Measurements from ENCODE around the gene HIVEP2.

Gene HIVEP2

DNA sequence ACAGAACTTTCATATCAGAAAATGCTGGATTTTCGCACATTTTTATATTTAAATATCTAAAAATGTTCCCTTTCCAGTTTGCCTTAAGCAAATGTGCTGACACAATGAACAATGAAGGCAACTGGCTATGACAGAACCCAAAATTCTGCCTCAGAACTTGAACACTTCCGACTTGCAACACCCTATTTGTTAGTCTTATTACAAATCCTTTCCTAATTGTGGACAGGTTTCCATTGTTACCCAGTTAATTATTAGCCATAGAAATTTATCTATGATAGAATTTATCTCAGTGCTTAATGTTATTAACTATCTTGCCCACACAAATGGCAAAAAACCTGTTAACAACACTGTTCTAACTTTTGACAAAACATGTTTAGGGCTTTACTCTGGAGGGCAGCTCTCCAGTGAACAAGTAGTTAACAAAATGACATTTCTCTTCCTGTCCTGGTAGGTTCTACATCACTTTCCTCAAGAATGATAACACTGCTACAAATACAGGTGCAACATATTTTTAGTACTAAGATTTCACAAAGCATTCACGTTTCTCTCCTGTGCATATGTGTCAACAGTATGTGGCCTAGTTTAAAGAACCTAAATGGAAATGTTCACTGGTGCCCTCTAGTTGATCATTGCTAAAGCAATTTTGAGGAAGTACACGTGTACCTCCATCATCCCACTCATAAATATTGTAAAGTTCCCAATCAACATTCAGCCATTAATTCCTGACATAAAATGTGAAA lies 58.4 kb downstream of the HIVEP2 start:
- no peak for DNase-seq

DNA sequence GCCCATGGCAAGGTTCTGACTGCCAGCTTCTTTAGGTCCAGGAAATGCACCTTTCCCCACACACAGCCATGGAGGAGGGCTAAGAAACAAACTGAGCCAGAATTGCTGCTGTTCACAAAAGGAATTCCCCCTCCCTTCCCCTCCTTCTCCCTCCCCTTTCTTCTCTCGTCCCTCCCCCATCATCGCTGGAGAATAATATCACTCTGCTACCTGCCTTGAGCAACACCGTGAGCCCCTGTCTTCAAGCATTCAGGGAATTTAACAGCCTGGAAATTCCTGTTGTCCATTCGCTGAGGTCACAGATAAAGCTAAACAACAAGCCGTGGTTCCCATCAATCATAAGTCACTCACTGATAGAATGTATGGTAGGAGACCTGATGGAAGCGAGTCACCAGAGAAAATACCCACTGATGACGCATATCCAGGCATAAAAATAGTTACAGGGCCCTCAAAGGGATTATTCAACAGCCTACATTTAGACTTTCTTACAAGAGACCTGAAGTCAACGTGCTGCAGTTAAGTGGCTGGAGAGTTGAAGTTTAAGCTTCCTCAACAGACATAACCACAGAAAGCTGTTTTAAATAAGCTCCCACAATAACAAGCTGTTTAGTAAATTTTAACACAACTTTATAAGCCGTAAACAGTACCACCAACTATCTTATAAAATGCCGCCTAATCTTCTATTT lies 59.7 kb downstream of the HIVEP2 start:
- DNase-seq, result no peak

DNA sequence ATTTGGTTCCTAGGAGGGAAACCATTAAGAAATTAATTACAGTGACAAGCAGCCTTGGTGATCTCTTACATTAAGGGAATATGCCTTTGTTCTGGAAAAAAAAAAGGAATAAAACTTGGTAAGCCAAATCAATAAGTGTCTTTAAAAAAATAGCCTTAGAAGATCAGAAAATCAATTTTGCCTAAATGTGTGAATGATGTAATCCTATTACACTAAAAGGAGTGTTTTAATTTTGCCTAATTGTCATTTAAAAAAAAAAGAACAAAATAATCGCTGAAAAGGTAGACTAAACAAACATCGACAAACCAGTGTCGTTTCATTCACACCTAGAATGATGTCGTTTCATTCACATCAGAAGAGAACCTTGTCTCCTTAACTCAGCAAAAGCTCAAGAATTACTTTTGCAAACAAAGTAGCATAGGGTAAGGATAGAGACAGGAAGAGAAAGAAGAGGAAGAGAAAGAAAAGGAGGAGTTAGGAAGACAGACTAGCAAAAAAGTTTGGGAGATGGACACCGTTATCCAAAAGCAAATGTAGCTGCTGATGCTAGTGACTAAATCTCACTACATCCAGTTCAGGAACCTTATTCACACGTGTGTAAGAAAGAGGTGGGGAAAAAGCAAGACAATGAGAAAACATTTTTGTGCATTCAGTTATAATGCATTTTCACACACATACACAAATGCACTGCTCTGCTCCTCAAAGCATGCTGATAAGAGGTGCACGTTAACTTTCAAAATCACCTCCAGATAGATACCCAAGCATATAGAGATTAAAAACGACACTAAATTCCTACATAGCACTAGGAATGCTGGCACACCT lies 60.6 kb downstream of the HIVEP2 start:
- DNase-seq, result no peak

DNA sequence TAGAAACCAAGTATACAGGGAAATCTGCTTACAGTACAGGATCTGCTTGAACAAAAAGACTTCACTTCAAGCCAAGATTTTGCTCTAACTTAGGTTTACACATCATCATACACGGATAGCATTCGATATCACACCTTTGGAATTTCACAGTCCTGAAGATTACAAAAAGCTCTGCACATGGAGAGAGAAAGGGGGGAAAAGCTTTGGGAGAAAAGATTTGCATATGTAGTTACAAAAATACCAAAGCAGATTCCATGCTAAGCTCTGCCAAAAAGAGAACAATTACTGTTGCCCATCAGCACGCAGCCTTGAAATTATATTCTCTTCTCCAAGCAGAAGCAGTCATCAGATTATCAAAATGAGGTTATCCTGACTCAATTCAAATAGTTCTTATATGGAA lies 62.0 kb downstream of the HIVEP2 start:
- no peak for DNase-seq

DNA sequence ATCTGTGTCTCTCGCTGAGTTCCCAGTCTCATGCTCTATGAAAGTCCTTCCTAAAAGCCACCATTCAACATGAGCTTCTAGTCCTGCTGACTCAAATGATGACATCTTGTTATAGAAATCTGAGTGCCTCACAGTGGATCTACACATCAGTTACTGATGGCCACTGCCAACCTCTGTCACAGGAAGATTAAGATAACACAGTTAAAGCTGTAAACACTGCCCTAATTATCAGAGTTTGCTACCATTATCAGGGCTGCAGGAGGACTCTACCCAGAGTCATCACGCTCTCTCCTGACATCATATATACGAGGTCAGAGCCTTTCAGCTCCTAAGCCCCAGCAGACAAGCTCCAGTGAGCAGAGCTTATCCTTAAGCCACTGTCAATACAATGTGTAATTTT lies 63.2 kb downstream of the HIVEP2 start:
- DNase-seq, result no peak

DNA sequence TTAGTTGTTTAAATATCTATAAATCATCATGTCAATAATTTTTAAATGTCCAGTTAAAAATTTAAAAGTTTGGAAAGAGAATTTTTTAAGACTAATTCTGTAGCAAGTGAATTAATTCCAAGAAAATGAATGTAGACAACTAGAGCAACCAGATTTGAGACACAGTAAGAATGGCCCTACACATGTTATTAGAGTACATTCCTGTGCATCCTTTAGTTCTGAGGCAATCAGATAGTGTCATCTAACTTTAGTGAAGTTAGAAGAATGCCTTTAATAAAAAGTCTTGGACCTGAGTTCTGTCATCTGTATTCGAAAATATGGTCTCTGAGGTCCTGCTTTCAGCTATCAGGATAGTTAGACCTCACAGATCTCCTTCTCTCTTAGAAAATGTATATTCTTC lies 63.7 kb downstream of the HIVEP2 start:
- no peak for DNase-seq

DNA sequence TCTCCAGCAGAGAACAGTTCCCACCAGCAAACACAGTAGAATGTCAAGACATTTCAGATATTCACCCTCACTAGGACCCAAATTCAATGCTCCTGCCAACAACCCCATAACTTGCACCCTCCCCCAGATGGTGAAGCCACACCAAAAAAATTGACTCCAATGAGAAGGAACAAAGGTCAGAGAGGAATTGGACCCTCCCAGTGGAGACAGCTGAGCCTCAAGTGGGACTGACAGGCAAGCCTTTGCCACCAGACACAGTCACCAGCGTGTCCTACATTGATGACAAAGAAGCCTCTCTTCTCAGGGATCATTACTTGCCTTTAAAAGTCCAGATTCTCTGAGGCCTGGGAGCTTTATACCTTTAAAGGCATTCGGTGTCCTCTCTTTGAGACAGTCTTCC lies 64.8 kb downstream of the HIVEP2 start:
- no peak for DNase-seq

DNA sequence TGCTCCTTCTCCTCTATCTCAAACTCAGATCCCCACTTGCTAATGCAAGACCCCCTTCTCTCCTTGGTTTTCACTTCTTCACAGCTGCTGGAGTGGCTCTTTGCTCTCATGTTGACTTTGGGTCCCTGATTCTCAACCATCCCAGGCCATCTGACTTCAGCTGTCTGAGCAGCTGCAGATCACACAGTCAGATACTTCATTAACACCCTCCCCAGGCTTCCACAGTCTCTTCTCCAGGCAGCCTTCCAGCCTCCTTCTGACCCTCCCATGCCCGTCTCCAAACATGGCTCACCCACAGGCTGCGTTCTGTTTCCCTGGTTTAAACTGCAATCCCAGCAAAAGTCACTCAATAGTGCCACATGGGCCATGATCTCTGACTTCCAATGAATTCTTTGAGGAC lies 65.4 kb downstream of the HIVEP2 start:
- DNase-seq, result no peak

DNA sequence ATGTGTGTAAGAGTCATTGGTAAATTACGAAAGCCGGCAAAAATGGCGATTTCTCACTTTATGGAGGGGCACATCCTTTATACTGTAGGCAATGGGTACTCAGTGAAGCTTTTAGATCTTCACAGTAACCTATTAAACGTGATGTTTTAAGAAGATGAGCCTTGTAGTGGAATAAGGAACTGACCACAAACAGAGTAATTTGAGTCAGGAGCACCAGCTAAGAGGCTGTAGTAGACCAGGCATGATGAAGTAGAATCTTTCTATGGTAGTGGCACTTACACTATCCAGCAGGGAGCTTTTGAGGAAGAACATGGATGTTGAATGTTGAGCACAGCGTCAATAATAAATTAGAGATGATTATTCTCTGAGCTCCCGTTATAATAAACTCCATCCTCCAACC lies 65.9 kb downstream of the HIVEP2 start:
- no peak for DNase-seq

DNA sequence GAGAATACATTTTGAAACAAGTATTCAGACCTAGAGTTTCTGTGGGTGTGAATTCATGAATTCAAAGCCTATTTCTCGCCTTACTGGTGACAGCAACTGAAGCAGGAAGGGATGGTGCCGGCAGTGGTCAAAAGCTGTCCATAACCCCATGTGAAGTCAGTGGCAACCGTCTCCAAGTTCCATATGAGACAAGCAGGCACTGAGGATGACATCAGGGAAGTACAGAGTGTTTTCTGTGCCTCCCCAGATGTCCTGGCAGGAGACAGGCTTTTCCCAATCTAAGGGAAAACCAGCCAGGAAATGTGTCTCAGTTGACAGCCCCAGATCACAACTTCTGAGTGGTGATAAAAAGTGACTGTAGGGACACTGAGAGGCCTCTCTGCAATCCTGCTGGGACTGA lies 66.6 kb downstream of the HIVEP2 start:
- DNase-seq, result no peak

DNA sequence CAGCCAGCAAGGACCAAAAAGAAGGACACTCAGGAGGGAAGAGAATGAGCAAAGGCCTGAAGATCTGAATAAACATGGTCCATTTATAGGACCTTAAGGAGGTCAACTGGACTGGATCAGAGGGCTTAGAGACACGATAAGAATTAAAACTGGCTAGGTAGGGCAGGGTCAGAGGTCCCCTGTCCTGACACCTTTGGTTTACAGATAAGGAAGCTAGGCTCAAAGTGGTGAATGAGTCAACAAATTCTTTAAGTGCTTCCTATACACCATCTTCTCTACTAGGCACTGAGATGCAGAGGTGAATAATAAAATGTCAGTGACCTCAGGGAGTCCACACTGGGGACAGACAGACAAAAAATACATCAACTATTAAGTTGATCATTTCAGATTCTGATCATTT lies 70.3 kb downstream of the HIVEP2 start:
- no peak for DNase-seq

DNA sequence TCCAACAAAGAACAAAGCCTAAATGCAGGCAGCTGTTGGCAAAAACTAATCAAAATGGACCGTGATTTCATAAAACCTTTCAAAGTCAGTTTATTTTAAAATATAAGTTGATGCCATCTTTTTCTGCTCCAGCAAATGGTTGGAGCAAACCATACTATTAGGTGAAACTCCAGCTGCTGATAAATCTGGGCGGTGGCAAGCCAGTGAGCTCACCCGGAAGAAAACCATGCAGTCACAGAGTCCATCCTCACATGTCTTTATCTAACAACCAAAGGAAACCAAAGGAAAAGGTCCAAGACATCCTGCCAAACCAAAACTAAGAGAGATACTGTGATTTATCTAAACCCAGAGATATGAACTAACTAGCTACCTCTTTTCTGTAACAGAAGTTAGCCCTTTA lies 72.6 kb downstream of the HIVEP2 start:
- DNase-seq, result no peak

DNA sequence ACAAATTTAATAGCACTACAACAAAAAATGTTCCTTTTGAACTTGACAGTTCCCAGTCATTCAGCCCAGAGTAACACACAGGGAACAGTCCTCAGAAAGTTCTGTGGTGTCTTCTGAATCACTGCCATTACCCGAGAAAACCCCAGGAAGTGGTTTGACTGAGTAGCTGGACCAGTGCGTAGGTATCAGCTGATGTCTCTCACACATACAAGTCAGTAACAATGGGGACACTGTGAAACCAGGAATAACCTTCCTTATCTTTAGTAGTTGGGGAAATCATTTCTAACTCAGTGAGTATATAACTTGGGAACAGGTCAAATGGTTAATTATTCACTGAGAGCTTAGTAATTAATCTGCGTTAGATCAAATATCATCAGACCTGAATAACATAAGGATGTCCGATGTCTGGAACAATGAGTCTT lies 73.1 kb downstream of the HIVEP2 start:
- no peak for DNase-seq

DNA sequence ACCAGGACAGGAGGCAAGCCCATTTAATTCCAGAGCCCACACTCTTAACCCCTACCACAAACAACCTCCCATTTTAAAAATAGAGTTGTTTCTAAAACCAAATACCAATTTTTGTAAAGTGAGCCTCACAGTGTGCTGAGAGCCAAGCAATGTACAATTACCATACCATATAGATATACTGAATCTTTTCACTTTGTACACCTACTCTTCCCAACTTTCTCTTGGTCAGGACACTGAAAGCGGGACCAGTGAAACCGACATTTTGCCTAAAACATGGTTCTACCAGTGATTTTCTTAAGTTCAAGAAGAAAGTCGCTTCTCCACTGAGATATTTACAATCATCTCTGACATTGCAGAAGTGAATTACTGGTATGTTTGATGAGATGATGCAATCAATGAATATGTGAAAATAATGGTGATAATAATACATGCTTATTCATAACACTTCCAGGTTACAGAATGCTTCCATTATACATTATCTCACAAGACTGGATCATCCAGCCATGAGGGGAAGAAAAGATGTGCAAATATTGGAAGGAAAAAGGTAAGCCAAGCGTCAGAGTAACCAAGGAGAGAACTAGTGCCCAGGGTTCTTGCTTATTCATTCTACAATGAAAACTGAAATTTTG lies 74.1 kb downstream of the HIVEP2 start:
- DNase-seq, result no peak

DNA sequence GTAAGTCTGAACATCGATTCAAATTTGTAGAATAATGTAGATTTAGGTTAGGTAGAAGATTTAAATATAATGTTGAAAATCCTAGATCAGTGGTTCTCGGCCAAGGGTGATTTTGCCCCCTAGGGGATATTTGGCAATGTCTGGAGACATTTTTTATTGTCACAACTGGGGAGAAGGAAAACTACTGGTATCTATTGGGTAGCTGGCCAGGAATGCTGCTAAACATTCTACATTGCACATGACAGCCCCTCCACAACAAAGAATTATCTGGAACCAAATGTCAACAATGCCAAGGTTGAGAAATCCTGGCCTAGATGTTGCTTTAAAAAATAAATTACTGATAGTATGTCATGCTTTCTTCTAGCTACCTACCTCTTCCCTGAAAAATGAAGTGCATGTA lies 76.1 kb downstream of the HIVEP2 start:
- DNase-seq, result no peak

DNA sequence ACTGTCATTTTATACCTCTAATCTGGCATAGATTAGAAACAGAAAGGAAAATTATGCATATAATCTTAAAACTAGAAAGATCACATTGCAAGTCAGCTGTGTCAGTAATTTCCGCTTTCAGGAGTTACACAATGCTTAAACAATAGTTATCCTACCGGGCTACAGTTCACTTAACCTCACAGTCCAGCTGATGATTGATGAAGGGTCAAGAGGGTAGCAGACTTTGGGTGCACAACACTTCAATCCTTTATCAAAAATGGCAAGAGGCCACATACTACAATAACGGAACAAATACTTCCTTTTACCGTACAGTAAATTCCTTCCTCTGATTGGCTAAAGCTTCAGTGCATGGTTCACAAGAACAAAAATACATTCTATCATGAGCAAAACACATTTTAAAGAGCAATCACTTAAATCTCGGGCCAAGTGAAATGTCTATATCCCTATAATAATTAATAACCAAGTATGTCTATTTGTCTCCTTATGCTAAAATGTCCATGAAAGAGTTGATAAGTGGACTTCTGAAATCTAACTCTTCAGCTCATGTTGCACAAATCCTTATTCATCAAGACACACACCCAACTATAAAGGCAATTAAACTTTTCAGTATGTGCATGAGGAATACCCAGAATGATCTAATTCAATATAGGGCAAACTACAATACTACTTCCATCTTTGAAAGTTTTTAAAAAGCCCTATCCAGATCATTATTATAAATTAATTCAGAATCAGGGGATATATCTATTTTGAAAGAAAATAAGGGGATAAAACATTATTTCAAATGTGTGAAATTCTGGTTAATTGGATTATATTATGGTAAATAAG lies 76.8 kb downstream of the HIVEP2 start:
- no peak for DNase-seq

DNA sequence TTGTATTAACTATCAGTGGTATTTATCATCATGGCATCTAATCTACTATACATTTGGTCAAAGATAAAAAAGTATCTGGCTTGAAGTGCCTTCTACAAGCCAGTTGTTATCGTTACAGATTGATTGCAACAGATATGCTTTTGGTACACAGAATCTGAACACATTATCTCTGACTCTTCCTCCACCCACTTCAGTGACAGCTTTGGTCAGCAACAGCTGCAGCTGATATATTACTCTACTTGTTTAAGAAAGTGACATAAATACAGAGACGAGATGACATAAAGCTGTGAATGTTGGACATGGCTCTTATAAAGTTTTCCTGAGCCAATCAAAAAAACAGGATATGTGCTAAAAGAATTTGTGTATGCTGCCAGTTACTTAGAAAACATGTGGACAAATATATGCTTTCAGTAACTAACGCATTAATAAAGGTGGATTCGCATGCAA lies 77.6 kb downstream of the HIVEP2 start:
- DNase-seq, result no peak

DNA sequence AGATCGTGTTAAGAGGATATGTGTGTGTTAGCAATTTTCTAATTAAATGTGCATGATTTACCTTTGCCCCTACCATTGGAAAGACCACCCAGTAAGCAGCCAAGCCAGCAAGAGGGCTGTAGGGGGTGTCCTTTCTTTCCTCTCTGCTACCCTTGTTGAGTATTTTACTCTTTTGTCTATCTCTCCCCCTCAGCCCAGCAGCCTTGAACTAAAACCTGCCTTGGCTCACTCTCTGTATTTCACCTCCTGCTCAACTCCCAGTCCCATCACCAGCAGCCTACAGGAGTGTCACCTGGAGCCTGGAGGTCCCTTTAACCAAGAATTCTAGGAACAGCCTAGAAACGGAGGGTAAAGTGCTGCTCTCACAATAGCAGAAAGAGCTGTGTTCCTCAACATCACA lies 81.0 kb downstream of the HIVEP2 start:
- no peak for DNase-seq

DNA sequence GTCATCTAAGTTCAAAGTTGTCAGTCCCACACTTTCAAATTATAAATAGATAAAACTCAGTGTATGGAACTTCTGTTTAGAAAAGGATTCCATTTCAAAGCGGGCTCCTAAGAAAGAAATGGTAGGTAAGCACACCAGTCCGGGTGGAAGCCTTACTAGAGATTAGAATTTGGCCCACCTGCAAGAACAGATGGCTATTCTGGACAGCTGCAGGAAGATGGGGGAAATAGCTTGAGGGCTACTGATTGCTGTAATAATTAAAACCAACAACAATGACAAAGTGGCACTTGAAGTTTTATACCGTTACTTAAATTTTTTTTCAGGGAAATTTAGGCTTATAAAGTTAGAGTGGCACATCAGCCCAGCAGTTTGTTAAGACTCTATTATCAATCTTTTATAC lies 83.3 kb downstream of the HIVEP2 start:
- DNase-seq, result no peak

DNA sequence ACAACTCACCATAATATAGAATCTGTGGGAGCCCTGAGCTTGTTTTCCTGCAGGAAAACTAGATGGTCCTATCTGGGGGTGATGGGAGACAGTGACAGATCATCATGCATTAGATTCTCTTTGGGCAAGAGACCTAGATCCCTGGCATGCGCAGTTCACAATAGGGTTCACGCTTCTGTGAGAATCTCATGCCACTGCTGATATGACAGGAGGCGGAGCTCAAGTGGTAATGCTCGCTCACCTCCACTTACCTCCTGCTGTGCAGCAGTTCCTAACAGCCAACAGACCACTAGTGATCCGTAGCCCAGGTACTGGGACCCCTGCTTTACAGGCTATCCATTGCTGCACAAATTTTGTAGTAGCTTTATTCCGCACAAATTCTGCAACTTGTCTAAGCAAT lies 84.5 kb downstream of the HIVEP2 start:
- DNase-seq, result no peak

DNA sequence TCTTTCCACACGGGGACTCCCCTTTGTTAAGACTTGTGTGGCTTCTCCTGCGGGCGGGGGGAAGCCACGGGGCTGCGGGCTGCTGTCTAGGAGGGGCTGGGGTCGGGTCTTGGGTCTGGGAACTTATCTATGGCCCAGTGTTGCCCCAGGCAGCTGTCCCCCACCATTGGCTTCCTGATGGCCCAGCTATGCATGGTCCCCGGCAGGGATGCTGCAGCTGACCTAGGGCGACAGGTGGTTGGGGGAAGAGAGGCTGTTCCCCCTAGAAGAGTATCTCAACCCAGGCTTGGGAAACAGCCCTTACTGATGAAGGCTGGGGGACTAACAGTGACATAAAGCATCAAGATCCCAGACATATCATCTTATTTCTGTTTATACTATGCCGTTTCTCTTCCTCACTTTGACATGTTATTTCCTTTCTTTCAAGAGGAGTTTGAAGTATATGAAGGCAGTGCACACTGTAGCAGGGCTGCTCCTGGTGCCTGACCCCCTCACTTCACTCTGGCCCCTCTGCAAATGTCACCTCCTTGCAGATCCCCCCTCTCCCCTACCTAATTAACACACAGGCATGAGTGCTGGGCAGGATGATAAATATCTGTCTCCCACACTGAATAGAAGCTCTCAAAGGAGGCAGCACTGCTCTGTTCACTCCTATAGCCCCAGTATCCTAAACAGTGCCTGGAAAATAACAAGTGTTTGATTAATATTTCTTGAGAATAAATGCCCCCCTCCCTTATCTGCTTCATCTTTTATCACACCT lies 87.0 kb downstream of the HIVEP2 start:
- no peak for DNase-seq
